ENCODE measurements around the gene FCGBP.
"Not testable (repeated sequence)": the region's sequence is repeated elsewhere in the genome, so short reads cannot be mapped to it uniquely, and the experiment has no call there.

The FCGBP gene

DNA sequence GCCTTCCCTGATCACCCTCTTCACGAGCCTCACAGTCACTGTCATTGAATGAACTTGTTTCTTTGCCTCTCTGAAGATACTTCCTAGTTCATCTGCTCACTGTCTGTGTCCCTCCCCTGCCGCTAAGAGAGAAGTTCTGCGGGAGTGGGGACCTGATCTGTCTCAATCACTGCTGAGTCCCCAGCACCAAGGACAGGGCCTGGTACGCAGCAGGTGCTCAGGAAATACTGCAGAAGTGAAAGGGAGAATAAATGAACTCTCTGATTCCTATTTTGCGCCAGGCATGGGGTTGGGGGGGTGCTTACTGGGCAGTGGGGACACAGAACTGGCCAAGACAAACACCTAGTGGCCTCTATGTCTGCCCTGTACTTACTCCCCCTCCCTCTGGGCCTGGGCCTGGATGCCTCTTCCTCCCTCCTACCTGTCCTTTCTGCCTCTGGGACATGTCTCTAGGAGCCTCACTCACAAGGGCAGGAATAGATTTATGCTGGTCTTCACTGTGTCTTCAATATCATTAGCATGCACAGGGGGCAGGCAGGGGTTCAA, 17.5 kb downstream of the FCGBP start:
- DNase-seq, result no peak

DNA sequence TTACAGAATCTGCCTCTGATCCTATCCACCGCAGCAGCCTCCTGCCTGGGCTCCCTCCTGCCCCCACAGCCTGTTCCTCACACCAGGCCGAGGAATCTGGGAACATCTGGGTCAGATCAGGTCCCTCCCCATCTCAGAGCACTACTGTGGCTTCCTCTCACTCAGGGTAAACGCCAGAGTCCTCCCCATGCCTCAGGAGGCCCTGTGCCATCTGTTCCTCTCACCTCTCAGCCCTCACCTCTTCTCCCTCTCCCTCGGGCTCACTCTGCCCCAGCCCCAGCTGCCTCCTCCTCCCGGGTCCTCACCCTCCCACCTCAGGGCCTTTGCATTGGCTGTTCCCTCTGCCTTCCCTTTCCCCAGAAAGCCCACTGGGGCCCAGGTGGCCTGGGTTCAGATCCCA, 18.2 kb downstream of the FCGBP start:
- DNase-seq, result no peak

DNA sequence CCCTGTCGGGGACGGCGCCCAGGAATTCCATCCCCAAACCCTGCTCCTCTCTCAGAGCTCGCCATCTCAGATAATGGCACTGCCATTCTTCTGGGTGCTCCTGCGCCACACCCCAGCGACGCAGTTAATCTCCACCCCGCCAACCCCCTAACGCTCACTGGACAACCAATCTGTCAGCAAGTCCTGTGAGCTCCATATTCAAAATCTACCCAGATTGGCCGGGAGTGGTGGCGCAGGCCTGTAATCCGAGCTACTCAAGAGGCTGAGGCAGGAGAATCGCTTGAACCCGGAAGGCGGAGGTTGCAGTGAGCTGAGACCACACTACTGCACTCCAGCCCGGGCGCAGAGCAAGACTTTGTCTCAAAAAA, 18.6 kb downstream of the FCGBP start:
- no peak for DNase-seq

DNA sequence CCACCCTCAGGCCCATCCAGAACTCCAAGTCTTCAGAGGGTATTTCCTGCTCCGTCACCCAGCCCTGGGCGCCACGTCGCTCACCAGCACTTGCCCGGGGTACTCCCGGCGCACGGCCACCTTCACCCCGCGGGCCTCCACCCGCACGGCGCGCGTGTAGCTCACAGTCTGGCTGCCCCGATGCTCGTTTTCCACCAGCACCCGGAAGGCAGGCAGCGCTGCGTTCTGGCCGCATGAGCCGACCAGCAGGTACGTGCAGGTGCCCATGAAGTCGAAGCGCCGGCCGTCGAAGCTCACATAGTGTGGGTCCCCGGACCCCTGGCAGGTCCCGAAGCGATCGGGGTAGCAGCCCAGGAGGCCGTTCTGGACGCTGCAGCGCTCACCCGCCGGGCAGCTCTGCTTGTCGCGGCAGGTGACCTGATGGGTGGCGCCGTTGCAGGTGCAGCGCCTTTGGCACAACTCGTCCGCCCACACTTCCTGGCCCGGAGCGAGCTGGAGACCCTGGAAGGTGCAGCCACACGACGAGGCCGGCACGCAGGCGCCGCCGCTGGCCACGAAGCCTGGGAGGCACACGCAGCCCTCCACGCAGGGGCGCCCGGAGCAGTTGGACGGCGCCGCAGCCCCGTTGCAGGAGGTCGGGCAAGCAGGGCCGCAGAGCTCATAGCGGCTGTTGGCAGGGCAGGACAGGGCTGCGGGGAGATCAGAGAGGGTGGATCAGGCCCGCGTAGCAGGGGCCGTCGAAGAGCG, 19.2 kb downstream of the FCGBP start:
- DNase-seq, result no peak

DNA sequence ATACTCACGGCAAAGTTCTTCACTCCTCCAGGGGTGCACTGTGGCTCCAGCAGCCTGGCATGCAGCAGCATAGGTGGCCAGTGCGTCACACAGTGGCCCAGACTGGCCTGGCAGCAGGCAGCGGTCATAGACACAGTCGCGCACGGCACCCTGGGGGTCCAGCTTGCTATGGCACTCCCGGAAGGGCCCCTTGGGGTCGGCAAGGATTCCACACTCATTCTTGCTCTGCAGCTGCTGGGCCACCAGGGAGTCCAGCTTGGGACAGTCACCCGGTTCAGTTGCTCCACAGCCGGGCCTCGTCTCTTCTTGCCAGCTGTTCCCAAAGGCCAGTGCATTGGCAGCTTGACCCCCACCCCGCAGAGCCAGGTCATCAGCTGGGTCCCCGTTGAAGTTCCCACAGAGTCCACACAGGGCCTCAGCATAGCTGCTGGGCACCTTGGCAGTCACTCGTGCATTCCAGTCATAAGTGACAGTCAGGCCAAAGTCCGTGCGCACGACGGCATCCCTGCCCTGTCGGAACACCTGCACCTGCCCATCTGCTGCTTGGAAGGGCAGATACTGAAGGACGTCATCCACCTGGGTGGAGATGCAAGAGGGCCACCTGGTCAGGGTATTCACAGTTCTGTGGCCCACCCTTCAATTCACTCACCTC, 20.6 kb downstream of the FCGBP start:
- DNase-seq, result no peak

DNA sequence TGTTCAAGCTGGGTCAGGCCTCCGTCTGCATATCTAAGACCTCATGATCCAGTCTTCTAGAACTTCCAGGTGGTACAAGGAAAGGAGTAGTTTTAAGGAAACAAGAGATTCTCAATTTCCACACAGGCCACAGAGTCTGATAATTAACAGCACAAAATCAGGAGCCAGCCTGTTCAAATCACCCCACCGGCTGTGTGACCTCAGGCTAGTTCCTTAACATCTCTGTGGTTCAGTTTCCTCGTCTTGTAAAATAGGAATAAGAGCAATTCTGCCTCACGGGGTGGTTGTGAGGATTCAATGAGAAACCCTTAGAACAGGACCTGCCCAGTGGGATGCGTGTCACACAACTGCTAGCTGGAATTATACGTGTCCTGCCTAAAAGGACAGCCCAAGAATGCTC, 25.6 kb downstream of the FCGBP start:
- DNase-seq, result no peak

DNA sequence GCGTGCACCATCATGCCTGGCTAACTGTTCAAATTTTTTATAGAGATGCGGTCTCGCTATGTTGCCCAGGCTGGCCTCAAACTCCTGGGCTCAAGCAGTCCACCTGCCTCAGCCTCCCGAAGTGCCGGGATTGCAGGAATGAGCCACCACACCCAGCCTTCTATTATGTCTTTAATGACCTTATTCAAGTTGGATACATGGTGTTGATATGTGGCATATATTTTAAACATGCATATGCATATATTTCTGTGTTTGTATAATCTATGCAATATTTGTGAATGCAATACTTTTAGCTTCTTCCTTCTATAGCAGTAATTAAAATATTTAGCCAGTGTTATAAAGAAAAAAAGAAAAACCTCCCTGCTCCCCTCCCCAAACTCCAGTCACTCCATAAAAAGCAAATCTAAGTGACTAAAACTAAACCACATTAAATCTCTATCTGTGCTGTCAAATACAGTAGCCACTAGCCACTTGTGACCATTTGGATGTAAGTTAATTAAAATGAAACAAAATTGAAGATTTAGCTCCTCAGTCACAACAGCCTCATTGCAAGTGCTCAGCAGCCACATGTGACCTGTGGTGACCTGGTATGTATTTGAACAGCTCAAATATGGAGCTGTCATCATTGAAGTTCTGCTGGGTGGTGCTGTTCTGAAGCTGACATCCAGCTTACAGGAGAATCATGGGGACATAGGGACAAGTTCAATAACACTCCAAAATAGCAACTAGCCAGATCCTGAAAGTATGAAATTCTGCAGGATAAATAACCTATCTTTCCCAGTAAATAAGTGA, 27.4 kb downstream of the FCGBP start:
- no peak for DNase-seq

DNA sequence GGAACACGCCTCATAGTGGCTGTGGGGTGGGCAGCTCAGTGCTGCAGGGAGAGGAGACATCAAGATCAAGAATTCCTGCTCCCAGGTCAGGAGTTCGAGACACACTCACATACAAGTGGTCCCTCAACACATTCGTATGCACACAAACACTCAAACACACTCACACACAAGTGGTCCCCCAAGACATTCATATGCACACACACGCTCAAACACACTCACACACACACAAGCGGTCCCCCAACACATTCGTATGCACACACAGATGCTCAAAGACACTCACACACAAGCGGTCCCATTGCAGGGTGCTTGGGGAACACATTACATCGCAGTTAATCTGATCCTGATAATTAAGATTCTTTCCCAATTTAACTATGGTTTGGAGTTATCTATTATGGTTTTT, 28.2 kb downstream of the FCGBP start:
- no peak for DNase-seq

DNA sequence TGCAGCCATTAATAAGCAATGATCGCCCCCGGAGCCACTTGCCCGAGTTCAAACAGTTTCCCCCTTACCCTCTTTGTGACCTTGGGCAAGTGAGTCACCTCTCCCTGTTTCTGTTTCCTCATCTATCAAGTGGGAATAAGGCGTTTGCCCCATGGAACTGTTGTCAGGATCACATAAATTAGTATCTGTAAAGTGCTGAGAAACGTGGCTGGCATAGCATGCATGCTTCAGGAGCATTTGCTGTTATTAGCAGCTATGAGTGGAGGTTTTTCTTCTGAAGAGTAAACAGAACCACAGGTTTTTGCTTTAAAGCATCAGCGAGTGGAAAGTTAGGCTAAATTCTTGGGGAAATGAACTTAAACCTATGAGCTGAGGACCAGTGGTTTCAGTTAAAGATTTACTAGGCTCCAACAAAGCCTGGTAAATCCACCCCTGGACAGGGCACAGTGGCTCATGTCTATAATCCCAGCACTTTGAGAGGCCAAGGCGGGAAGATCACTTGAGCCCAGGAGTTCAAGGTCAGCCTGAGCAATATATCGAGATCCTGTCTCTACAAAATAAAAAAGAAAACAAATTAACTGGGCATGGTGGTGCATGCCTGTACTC, 30.8 kb downstream of the FCGBP start:
- not testable (repeated sequence) for DNase-seq

DNA sequence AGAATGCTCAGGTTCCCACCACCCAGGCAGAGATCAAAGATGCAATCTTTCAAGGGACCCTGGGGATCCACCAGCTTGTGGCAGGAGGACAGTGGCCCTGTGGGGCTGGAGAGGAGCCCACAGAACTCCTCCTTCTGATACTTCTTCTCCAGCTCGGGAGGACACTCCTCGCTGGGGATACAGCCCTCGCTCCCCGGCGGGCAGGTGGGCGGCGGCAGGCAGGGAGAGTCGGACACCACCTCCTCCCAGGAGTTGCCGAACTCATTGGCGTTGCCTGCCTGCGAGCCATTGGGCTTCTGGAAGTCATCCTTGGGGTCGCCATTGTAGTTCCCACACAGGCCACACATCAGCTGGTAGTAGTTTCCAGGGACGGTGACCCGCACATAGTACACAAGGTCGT, 32.1 kb downstream of the FCGBP start:
- DNase-seq, result not testable (repeated sequence)

DNA sequence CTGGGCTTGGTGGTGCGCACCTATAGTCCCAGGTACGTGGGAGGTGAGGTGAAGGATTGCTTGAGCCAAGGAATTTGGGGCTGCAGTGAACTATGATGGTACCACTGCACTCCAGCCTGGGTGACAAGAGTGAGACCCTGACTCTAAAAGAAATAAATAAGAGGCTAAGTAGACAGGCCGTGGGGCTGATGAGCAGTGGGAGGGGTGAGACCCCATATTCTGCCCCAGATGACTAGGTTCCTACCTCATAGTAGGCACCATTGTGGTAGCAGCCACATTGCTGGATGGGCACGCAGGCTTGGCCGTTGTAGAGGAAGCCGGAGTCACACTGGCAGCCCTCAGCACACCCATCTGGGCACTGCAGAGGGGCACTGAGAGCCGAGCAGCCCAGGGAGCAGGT, 32.8 kb downstream of the FCGBP start:
- DNase-seq, result not testable (repeated sequence)

DNA sequence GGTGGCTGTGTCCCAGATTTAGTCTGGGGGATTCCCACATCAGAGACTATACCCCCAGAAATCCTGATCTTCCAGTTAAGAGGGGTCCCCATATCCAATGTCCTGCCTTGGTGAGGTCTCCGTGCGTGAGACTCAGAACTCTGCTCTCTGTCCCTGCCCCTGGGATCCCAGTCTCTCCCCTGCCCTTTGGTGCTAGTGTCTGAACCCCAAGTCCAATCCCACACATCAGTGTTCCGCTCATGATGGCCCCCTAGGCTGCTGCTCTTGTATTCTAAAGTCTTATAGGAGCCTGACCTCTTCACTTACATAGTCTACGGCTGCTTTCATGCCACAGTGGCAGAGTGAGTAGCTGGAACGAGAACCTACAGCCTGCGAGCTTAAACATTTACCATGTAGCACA, 35.6 kb downstream of the FCGBP start:
- not testable (repeated sequence) for DNase-seq

DNA sequence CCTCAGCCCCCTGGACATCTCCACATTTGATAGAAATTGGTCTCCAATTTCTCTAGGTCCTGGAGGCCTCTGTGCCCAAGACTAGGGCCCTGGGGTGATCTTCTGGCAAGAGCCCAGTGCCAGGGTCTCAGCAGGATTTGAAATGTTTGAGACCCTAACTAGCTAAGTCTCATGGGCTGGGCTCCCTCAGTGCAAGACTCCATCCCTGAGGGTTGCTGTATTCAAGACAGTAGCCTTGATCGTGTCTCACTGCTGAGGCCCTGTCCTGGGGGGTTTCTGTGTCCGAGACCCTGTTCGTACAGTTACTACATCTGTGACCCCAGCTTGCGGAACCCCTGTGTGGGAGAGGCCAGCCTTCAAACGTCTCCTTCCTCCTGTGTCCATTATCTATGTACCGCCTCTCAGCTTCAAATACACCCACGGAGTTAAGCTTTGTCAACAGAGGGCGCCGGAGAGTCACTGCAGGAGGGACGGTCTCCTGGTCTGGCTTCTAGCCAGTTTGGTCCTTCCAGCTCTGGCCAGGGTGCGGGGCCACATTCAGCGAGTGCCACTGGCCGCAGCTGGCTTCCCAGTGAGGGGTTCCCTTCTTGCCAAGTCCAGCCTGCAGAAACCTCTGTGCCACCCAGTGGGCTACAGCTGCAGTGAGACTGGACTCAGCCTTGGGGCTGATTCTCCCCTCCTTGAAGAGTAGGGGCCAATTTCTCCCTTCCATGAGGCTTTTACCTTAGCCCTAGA, 36.8 kb downstream of the FCGBP start:
- peak; percentile 71 for DNase-seq

DNA sequence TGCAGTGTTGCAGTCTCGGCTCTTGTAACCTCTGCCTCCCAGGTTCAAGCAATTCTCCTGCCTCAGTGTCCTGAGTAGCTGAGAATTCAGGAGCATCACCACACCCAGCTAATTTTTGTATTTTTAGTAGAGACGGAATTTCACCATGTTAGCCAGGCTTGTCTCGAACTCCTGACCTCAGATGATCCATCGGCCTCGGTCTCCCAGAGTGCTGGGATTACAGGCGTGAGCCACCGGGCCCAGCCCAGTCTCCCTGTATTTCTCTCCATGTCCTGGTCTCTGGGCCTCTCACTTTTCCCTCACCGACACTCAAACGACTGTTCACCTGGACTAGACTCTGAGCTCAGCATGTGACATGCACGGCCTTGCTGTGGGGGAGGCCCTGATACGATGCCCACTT, 39.3 kb downstream of the FCGBP start:
- DNase-seq, result not testable (repeated sequence)

DNA sequence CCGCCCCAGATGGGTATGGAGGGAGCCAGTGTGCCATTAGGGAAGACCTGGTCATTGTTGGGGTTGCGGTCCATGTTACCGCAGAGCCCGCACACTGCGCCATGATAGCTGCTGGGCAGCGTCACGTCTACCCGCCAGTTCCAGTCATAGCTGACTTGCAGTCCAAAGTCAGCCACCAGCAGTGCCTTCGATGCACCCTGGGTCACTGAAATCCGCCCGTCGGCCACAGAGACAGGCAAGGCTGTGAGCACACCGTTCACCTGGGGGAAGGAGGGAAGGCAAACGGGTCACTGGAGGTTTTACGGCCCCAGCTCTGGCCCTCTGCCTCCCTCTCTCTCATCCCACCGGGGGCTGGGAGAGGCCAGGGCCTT, 40.2 kb downstream of the FCGBP start:
- DNase-seq, result not testable (repeated sequence)

DNA sequence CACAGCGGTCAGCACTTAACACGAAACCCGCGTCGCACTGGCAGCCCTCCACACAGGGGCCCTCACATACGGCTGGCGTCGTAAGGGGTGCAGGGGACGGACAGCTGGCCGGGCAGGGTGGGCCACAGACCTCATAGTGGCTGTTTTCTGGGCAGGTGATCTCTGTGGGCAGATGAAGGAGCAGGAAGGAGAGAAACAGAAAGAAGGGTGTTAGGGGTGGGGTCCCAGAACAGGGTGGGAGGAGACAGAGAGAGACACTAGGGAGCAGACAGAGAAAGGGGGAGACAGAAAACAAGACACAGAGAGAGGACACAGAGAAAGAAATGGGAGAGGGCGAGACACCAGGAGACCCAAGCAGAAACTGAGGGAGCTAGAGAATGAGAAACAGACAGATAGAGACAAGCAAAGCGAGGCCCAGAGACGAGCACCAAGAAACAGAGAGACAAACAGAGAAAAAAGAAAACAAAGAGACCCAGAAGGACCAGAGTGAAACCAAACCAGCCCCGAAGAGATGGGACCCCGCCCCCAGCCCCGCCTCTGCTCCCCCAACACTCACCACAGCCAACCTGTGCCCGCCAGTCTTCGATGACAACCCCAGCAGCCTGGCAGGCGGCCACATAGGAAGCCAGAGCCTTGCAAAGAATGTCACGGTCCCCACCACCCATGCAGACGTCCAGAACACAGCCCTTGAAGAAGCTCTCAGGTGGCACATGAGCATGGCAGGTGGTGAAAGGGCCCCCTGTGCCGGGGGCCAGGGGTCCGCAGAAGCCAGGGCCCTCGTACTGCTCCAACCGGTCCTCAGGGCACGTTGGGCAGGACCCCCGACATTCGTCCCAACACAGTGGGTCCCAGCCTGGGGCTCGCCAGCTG, 40.8 kb downstream of the FCGBP start:
- not testable (repeated sequence) for DNase-seq

DNA sequence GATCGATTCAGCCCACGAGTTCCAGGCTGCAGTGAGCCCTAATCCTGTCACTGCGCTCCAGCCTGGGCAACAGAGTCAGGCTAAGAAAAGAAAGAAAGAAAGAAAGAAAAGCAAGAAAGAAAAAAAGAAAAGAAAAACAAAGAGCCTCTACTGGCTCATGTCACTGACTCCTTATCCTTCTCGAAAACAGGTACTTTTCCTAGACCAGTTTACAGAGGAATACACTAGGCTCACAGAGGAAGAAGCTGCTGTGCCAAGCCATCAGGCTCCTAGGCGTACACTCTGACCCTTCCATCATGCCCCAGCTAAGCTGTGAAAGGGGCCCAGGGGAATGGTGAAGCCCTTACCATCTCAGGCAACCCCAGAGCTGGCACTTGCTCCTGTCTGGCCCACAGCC, 41.9 kb downstream of the FCGBP start:
- not testable (repeated sequence) for DNase-seq

DNA sequence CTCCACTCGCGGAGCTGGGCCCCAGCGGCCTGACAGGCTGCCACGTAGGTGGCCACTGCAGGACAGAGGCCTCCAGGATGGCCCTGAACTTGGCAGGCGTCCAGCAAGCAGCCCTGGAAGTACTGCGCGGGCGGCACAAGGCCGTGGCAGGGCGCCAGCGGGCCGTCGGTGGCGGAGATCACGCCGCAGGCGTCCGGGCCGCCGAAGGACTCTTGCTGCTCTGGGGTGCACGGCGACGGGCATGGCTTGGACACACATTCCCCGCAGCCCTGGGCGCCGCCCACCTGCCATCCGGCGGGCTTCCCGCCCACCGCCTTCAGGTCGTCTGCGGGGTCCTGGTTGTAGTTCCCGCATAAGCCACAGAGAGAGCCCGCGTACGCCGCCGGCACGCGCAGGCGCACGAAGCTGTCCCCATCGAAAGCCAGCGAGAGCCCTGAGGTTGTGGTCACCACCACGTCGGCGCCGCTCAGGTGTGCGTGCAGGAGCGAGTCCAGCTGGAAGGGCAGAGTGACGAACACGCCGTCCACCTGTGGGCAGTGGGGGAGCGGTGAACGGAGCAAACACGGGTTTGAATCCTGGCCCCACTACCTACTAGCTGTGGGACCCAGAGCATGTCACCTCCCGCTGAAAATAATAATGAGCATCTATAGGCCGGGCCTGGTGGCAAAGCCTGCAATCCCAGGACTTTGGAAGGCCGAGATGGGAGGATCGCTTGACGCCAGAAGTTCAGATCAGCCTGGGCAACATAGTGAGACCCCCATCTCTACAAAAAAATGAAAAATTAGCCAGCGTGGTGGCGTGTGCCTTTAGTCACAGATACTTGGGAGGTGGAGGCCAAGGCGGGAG, 42.6 kb downstream of the FCGBP start:
- not testable (repeated sequence) for DNase-seq

DNA sequence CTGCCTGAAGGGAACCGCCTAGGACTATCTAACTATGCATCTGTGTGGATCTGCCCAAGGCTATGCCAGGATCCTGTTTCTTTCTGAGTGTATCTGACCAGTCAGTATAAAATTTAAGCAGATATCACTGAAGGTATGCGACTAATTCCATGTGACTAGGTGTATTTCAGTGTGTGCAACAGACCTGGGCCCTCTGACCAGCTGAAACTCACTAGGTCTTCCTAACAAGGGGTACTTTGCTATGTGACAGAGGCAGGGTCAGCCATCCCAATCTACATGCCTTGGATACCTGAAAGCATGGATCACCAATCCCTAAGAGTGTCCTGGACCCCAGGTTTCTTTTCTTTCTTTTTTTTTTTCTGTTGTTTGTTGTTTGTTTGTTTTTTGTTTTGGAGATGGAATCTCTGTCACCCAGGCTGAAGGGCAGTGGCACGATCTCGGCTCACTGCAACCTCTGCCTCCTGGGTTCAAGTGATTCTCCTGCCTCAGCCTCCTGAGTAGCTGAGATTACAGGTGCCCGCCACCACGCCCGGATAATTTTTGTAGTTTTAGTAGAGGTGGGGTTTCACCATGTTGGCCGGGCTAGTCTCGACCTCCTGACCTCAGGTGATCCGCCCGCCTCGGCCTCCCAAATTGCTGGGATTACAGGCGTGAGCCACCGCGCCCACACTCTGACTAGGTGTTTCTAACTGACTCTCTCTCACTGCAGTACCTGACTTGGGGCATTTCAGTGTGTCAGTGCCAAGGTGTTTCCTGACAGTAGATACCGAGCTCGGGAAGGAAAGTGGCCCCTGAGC, 43.5 kb downstream of the FCGBP start:
- DNase-seq, result no peak

Data from activated naive CD4-positive, alpha-beta T cell treated with Interleukin-2 at 50 U/mL for 16 hours (primary cell).